Neural crest cell (in vitro differentiated cells): ENCODE data around the gene OR10G3. TPM values are rescaled to one million over a fixed set of nuclear protein-coding genes. Genes with fewer than 3 reads are reported as not detected.
"Not testable (repeated sequence)": the region's sequence is repeated elsewhere in the genome, so short reads cannot be mapped to it uniquely, and the experiment has no call there.

Source experiments
- DNase-seq: peaks from one replicate; pipeline ENCODE4 v3.0.0; 2021; ENCODE audit warnings: low read depth, mixed read lengths, low spot score
- H3K27ac Mint-ChIP-seq: one replicate; pipeline ENCODE4 v1.8.0; 2021; ENCODE audit warnings: mild to moderate bottlenecking, mixed read lengths; ENCODE audit not compliant: unreplicated experiment
- H3K27me3 Mint-ChIP-seq: 2 replicates; pipeline ENCODE4 v1.8.0; 2021; ENCODE audit warnings: low read depth, mild to moderate bottlenecking, mixed read lengths
- H3K36me3 Mint-ChIP-seq: 2 replicates; pipeline ENCODE4 v1.8.0; 2021; ENCODE audit warnings: low read depth, mild to moderate bottlenecking, mixed read lengths
- H3K4me1 Mint-ChIP-seq: 2 replicates; pipeline ENCODE4 v1.8.0; 2021; ENCODE audit warnings: mixed read lengths
- H3K4me3 Mint-ChIP-seq: one replicate; pipeline ENCODE4 v1.8.0; 2021; ENCODE audit warnings: mild to moderate bottlenecking, mixed read lengths
- H3K9me3 Mint-ChIP-seq: 2 replicates; pipeline ENCODE4 v1.8.0; 2021; ENCODE audit warnings: mixed read lengths
- CTCF ChIP-seq: fragments of 200-600 bp; sonication (generic); conservative IDR thresholded peaks from 2 replicates; pipeline ENCODE4 v1.5.0; 2021; ENCODE audit warnings: antibody characterized with exemption, mild to moderate bottlenecking
- total RNA-seq: library from RNA; stranded (reverse); gene quantifications from 2 replicates; pipeline ENCODE4 v1.2.1, GENCODE V29; 2021

The OR10G3 gene
- total RNA-seq, 1 donor from 2014 or later: not detected

- no peaks in the 10 kb centered on the region for H3K27me3 Mint-ChIP-seq
- no peaks in the 10 kb centered on the region for H3K36me3 Mint-ChIP-seq
- no peak overlapping the region for H3K4me3 Mint-ChIP-seq
- peaks cover 17% of the 10 kb centered on the region for H3K4me1 Mint-ChIP-seq
- no peaks in the 10 kb centered on the region for H3K9me3 Mint-ChIP-seq
- no peak for TF ChIP-seq CTCF
- DNase-seq: no peak
- no peak overlapping the region for H3K27ac Mint-ChIP-seq
Measured at GRCh38 chr14:21556378-21557083, 23.3 kb downstream of the OR10G3 start.

DNA sequence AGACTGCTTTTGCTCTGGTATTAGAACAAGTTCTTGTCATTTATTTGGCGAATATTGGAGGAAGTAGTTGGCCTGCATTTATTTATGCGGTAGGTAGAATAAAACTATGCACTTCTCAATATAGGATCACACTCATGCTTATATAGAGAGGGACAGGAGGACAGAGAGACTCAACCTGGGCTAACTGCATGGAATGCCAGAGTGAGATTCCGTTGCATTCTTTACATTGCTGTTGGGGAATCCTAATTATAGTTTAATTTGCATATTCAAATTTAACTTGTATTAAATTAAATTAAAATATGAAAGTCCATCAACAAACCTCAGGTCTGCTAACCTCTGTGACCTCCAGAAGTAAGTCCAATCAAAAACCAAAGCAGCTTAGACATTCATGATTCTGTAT lies 26.6 kb downstream of the OR10G3 start:
- Mint-ChIP-seq H3K27me3 (no peaks in the 10 kb centered on the region), H3K4me1 (peaks cover 17% of the 10 kb centered on the region), H3K27ac (no peak overlapping the region), H3K36me3 (no peaks in the 10 kb centered on the region), H3K9me3 (no peaks in the 10 kb centered on the region), H3K4me3 (no peak overlapping the region)
- no peak for TF ChIP-seq CTCF
- DNase-seq: no peak

GRCh38 chr14:21544588-21544987 lies 35.3 kb downstream of the OR10G3 start:
- H3K4me1 Mint-ChIP-seq: peaks cover 20% of the 10 kb centered on the region
- H3K27ac Mint-ChIP-seq, H3K9me3 Mint-ChIP-seq, DNase-seq, H3K4me3 Mint-ChIP-seq, H3K27me3 Mint-ChIP-seq, H3K36me3 Mint-ChIP-seq: not testable (repeated sequence)

DNA sequence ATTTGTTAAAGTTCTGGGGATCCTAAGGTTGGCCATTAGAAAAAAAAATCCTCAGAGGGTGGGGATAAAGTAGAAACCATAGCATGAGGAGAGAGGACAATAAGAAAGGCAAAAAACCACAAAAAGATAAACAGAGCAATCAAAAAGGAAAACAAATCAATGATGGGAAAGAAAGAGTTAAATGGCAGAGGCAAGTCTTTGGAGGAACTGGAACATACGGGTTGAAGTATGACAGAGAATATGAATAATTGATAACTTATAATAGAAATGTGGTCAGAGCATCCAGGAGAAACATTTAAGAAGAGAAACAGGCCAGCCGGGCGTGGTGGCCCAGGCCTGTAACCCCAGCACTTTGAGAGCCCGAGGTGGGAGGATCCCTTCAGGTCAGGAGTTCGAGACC lies 35.9 kb downstream of the OR10G3 start:
- TF ChIP-seq CTCF: no peak
- no peaks in the 10 kb centered on the region for H3K36me3 Mint-ChIP-seq
- H3K27ac Mint-ChIP-seq: peak overlapping the region; percentile 57
- peaks cover 26% of the 10 kb centered on the region for H3K4me1 Mint-ChIP-seq
- peak overlapping the region; percentile 14 for H3K4me3 Mint-ChIP-seq
- H3K9me3 Mint-ChIP-seq: no peaks in the 10 kb centered on the region
- DNase-seq: no peak
- no peaks in the 10 kb centered on the region for H3K27me3 Mint-ChIP-seq

DNA sequence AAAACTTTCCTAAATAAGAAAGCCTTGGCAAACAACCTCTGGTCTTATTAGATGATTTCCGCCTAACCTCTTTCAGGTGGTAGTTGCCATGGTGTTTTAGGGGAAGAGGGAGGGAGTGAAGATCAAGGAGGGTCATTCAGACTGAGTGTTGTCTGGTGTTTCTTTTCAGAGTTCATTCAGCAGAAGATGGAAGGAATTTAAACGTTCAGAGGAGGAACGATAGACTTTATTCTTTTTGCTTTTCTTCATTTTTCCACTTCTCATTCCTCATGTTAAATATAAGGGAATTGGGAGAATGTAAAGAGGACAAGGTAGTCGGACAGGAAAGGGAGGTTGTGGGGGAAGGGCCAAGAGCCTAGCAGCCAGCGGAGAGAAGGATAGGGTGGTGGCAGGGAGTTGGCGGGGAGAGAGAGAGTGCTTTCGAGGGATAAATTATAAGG lies 36.3 kb downstream of the OR10G3 start:
- no peaks in the 10 kb centered on the region for H3K9me3 Mint-ChIP-seq
- TF ChIP-seq CTCF: no peak
- H3K36me3 Mint-ChIP-seq: no peaks in the 10 kb centered on the region
- H3K27me3 Mint-ChIP-seq: no peaks in the 10 kb centered on the region
- H3K4me3 Mint-ChIP-seq: peak overlapping the region; percentile 14
- H3K27ac Mint-ChIP-seq: peak overlapping the region; percentile 57
- peaks cover 30% of the 10 kb centered on the region for H3K4me1 Mint-ChIP-seq
- DNase-seq: no peak

DNA sequence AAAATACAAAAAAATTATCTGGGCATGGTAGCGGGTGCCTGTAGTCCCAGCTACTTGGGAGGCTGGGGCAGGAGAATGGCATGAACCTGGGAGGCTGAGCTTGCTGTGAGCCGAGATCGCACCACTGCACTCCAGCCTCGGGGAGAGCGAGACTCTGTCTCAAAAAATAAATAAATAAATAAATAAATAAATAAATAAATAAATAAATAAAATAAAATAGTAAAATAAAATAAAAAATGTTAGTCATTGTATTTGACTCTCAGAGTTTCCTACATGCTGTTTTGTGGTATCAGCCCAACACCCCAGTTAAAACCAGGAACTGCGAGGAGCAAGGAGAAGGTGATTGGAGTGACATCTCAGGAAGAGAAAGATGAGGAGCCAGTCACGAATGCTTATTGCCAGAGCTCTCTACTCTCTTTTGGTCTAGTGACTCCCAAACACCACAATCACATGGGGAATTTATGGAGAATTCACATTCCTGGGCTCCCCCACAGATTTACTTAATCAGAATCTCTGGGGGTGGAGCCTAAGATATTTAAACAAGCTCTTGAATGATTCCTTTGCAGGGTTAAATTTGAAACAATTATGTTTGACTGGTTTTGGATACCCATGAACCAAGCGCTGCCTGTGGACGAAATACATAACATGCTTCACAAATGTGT lies 38.3 kb downstream of the OR10G3 start:
- no peaks in the 10 kb centered on the region for H3K36me3 Mint-ChIP-seq
- no peak for TF ChIP-seq CTCF
- H3K27me3 Mint-ChIP-seq: no peaks in the 10 kb centered on the region
- DNase-seq: no peak
- H3K9me3 Mint-ChIP-seq: no peaks in the 10 kb centered on the region
- no peak overlapping the region for H3K27ac Mint-ChIP-seq
- H3K4me1 Mint-ChIP-seq: peaks cover 42% of the 10 kb centered on the region
- H3K4me3 Mint-ChIP-seq: peak overlapping the region; percentile 25
